HepG2 (cell line): ENCODE results near the gene NCOA4. TPM values are rescaled to one million over a fixed set of nuclear protein-coding genes. Genes with fewer than 3 reads are reported as not detected.

Experiments used
- GTF2F1 ChIP-seq: fragments of 150-350 bp; IDR thresholded peaks from 2 replicates; pipeline ENCODE4 v1.6.1; 2014; ENCODE audit warnings: low read length
- LCORL ChIP-seq, 2 experiments: fragments of 450-650 bp in 1 of 2; sonication (generic) in 1 of 2; formaldehyde crosslinking in 1 of 2; IDR thresholded peaks; 2 replicates each; pipeline versions ENCODE4 v1.5.0 to v1.6.1; 2017 to 2020; ENCODE audit warnings: antibody characterized with exemption in 1 of 2, missing genetic modification reagents in 1 of 2
- MLLT10 ChIP-seq: sonication (generic); formaldehyde crosslinking; IDR thresholded peaks from 2 replicates; pipeline ENCODE4 v1.4.0; 2020; ENCODE audit warnings: missing genetic modification reagents
- NCOA2 ChIP-seq: sonication (generic); formaldehyde crosslinking; IDR thresholded peaks from 2 replicates; pipeline ENCODE4 v1.8.0; 2022; ENCODE audit warnings: inconsistent platforms
- NFKB2 ChIP-seq: sonication (generic); formaldehyde crosslinking; IDR thresholded peaks from 2 replicates; pipeline ENCODE4 v1.4.0; 2020; ENCODE audit warnings: missing genetic modification reagents, borderline replicate concordance
- NONO ChIP-seq, 2 experiments: fragments of 450-650 bp in 1 of 2; sonication (generic) in 1 of 2; formaldehyde crosslinking in 1 of 2; IDR thresholded peaks in 1 of 2; conservative IDR thresholded peaks in 1 of 2; 2 replicates each; pipeline versions ENCODE4 v1.6.1 to v1.8.0; 2017 to 2022; ENCODE audit warnings: mild to moderate bottlenecking in 1 of 2, missing genetic modification reagents in 1 of 2, moderate library complexity in 1 of 2
- RBAK ChIP-seq: sonication (generic); formaldehyde crosslinking; IDR thresholded peaks from 2 replicates; pipeline ENCODE4 v1.5.1; 2020; ENCODE audit warnings: mild to moderate bottlenecking, missing genetic modification reagents
- SMAD1 ChIP-seq: sonication (generic); formaldehyde crosslinking; IDR thresholded peaks from 2 replicates; pipeline ENCODE4 v1.4.0; 2020; ENCODE audit warnings: missing genetic modification reagents, low read depth, mild to moderate bottlenecking, borderline replicate concordance
- SP1 ChIP-seq, 2 experiments: fragments of 450-650 bp in 1 of 2; sonication (generic) in 1 of 2; formaldehyde crosslinking in 1 of 2; IDR thresholded peaks; 2 replicates each; pipeline versions ENCODE4 v1.4.0 to v1.6.1; 2016 to 2020; ENCODE audit warnings: missing genetic modification reagents in 1 of 2
- TMF1 ChIP-seq: sonication (generic); formaldehyde crosslinking; IDR thresholded peaks from 2 replicates; pipeline ENCODE4 v1.8.1; 2022; ENCODE audit warnings: low read depth, missing genetic modification reagents
- ZFP90 ChIP-seq: sonication (generic); formaldehyde crosslinking; IDR thresholded peaks from 2 replicates; pipeline ENCODE4 v1.8.0; 2022; ENCODE audit warnings: missing genetic modification reagents, mild to moderate bottlenecking, inconsistent platforms, borderline replicate concordance
- ZKSCAN5 ChIP-seq: sonication (generic); formaldehyde crosslinking; IDR thresholded peaks from 2 replicates; pipeline ENCODE4 v1.5.1; 2020; ENCODE audit warnings: mild to moderate bottlenecking, missing genetic modification reagents
- ZNF205 ChIP-seq: IDR thresholded peaks from 2 replicates; pipeline ENCODE4 v1.6.1; 2018; ENCODE audit warnings: missing biosample characterization, missing genetic modification reagents
- ZNF263 ChIP-seq: sonication (generic); formaldehyde crosslinking; IDR thresholded peaks from 2 replicates; pipeline ENCODE4 v1.4.0; 2020; ENCODE audit warnings: missing genetic modification reagents
- ZNF367 ChIP-seq: sonication (generic); formaldehyde crosslinking; IDR thresholded peaks from 2 replicates; pipeline ENCODE4 v1.4.0; 2020; ENCODE audit warnings: missing genetic modification reagents, borderline replicate concordance
- ZNF382 ChIP-seq: sonication (generic); formaldehyde crosslinking; IDR thresholded peaks from 2 replicates; pipeline ENCODE4 v1.5.0; 2020; ENCODE audit warnings: missing genetic modification reagents, mild to moderate bottlenecking, borderline replicate concordance
- ZNF556 ChIP-seq: sonication (generic); formaldehyde crosslinking; IDR thresholded peaks from 2 replicates; pipeline ENCODE4 v1.4.0; 2020; ENCODE audit warnings: mild to moderate bottlenecking, missing genetic modification reagents, borderline replicate concordance
- ZNF607 ChIP-seq: sonication (generic); formaldehyde crosslinking; IDR thresholded peaks from 2 replicates; pipeline ENCODE4 v1.5.1; 2020; ENCODE audit warnings: missing genetic modification reagents, mild to moderate bottlenecking, borderline replicate concordance
- ZSCAN9 ChIP-seq: IDR thresholded peaks from 2 replicates; pipeline ENCODE4 v1.6.1; 2016; ENCODE audit warnings: borderline replicate concordance
- polyA plus RNA-seq, 8 experiments: library from polyadenylated mRNA; depleted of rRNA in 3 of 8; stranded (reverse) in 7 of 8; unstranded in 1 of 8; fragments of >200 nt; fragmentation: Illumina TruSeq in 4 of 8; extraction: Trizol in 4 of 8; gene quantifications; 2 replicates each; pipeline versions ENCODE4 v1.2.1 to v1.2.3, GENCODE V29; 2011 to 2016; ENCODE audit warnings: low read depth in 4 of 8, missing spikeins in 1 of 8, mixed read lengths in 1 of 8; ENCODE audit not compliant: insufficient read depth in 1 of 8
- total RNA-seq, 5 experiments: library from RNA; depleted of rRNA; stranded (reverse); fragments of >200 nt; fragmentation: Illumina TruSeq; extraction: Trizol; gene quantifications; 2 replicates each; pipeline ENCODE4 v1.2.3, GENCODE V29; 2016; ENCODE audit warnings: low read depth in 1 of 5
- TF ChIP-seq, protein P1 (sequence below): sonication (generic); formaldehyde crosslinking; IDR thresholded peaks from 2 replicates; pipeline ENCODE4 v1.4.0; 2020; ENCODE audit warnings: mild to moderate bottlenecking, missing genetic modification reagents
- TF ChIP-seq, protein P2 (sequence below): sonication (generic); formaldehyde crosslinking; conservative IDR thresholded peaks from 2 replicates; pipeline ENCODE4 v1.8.0; 2022; ENCODE audit warnings: mild to moderate bottlenecking, moderate library complexity, missing genetic modification reagents
- TF ChIP-seq, protein P3 (sequence below): sonication (generic); formaldehyde crosslinking; IDR thresholded peaks from 2 replicates; pipeline ENCODE4 v1.4.0; 2020; ENCODE audit warnings: missing genetic modification reagents
- TF ChIP-seq, protein P4 (sequence below): sonication (generic); formaldehyde crosslinking; IDR thresholded peaks from 2 replicates; pipeline ENCODE4 v1.5.0; 2020; ENCODE audit warnings: mild to moderate bottlenecking, missing genetic modification reagents, moderate library complexity

NCOA4 gene
- total and polyA plus RNA-seq, 2 of the 13 experiments (the other 11 are each of a cell fraction or from before 2014, with no cell fraction given), result 306 to 400 TPM

DNA sequence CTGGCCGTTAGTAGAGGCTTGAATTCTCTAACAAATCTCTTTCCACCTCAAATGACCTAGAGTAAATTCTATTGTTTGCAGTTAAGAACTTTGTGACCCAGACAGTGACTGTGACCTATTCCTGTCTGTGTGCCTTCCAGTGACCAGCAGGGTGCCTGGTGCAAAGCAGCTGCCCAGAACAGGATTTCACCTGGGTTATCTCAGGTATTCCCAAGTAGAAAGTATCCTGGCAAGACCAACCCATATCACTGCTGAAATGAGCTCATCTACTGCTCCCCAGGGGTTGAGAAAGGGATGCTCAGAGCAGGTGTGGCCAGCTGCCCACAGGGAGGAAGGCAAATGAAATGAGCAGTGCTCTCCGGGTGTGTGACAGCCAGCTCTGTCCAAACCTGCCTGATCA is 17.7 kb upstream of the NCOA4 start (continued):
- TF ChIP-seq NONO (IDR thresholded peaks at IDR 0.05), result no peak
- TF ChIP-seq NONO (CRISPR knock-in tag; conservative IDR thresholded peaks at IDR 0.05), result no peak
- no peak for TF ChIP-seq SP1 (IDR thresholded peaks at IDR 0.05)
- no peak for TF ChIP-seq SP1 (CRISPR knock-in tag; IDR thresholded peaks at IDR 0.05)
- TF ChIP-seq, protein P1, sequence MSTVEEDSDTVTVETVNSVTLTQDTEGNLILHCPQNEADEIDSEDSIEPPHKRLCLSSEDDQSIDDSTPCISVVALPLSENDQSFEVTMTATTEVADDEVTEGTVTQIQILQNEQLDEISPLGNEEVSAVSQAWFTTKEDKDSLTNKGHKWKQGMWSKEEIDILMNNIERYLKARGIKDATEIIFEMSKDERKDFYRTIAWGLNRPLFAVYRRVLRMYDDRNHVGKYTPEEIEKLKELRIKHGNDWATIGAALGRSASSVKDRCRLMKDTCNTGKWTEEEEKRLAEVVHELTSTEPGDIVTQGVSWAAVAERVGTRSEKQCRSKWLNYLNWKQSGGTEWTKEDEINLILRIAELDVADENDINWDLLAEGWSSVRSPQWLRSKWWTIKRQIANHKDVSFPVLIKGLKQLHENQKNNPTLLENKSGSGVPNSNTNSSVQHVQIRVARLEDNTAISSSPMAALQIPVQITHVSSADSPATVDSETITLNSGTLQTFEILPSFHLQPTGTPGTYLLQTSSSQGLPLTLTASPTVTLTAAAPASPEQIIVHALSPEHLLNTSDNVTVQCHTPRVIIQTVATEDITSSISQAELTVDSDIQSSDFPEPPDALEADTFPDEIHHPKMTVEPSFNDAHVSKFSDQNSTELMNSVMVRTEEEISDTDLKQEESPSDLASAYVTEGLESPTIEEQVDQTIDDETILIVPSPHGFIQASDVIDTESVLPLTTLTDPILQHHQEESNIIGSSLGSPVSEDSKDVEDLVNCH, result no peak
- no peak for TF ChIP-seq ZNF607
- TF ChIP-seq, protein P2, sequence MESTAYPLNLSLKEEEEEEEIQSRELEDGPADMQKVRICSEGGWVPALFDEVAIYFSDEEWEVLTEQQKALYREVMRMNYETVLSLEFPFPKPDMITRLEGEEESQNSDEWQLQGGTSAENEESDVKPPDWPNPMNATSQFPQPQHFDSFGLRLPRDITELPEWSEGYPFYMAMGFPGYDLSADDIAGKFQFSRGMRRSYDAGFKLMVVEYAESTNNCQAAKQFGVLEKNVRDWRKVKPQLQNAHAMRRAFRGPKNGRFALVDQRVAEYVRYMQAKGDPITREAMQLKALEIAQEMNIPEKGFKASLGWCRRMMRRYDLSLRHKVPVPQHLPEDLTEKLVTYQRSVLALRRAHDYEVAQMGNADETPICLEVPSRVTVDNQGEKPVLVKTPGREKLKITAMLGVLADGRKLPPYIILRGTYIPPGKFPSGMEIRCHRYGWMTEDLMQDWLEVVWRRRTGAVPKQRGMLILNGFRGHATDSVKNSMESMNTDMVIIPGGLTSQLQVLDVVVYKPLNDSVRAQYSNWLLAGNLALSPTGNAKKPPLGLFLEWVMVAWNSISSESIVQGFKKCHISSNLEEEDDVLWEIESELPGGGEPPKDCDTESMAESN (CRISPR knock-in tag), result no peak
- no peak for TF ChIP-seq SMAD1 (CRISPR knock-in tag)
- TF ChIP-seq ZNF556, result no peak
- no peak for TF ChIP-seq ZKSCAN5
- no peak for TF ChIP-seq NFKB2
- TF ChIP-seq ZSCAN9, result no peak
- TF ChIP-seq, protein P3, sequence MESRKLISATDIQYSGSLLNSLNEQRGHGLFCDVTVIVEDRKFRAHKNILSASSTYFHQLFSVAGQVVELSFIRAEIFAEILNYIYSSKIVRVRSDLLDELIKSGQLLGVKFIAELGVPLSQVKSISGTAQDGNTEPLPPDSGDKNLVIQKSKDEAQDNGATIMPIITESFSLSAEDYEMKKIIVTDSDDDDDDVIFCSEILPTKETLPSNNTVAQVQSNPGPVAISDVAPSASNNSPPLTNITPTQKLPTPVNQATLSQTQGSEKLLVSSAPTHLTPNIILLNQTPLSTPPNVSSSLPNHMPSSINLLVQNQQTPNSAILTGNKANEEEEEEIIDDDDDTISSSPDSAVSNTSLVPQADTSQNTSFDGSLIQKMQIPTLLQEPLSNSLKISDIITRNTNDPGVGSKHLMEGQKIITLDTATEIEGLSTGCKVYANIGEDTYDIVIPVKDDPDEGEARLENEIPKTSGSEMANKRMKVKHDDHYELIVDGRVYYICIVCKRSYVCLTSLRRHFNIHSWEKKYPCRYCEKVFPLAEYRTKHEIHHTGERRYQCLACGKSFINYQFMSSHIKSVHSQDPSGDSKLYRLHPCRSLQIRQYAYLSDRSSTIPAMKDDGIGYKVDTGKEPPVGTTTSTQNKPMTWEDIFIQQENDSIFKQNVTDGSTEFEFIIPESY (CRISPR knock-in tag), result no peak
- no peak for TF ChIP-seq RBAK
- TF ChIP-seq ZNF382 (CRISPR knock-in tag), result no peak
- TF ChIP-seq ZFP90, result no peak
- no peak for TF ChIP-seq ZNF205 (CRISPR knock-in tag)
- TF ChIP-seq, protein P4, sequence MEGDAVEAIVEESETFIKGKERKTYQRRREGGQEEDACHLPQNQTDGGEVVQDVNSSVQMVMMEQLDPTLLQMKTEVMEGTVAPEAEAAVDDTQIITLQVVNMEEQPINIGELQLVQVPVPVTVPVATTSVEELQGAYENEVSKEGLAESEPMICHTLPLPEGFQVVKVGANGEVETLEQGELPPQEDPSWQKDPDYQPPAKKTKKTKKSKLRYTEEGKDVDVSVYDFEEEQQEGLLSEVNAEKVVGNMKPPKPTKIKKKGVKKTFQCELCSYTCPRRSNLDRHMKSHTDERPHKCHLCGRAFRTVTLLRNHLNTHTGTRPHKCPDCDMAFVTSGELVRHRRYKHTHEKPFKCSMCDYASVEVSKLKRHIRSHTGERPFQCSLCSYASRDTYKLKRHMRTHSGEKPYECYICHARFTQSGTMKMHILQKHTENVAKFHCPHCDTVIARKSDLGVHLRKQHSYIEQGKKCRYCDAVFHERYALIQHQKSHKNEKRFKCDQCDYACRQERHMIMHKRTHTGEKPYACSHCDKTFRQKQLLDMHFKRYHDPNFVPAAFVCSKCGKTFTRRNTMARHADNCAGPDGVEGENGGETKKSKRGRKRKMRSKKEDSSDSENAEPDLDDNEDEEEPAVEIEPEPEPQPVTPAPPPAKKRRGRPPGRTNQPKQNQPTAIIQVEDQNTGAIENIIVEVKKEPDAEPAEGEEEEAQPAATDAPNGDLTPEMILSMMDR, result peak; percentile 42
- no peak for TF ChIP-seq NCOA2 (CRISPR knock-in tag)
- TF ChIP-seq LCORL (IDR thresholded peaks at IDR 0.05), result no peak
- TF ChIP-seq LCORL (CRISPR knock-in tag; IDR thresholded peaks at IDR 0.05), result no peak
- TF ChIP-seq ZNF367 (CRISPR knock-in tag), result no peak
- no peak for TF ChIP-seq MLLT10 (CRISPR knock-in tag)
- no peak for TF ChIP-seq GTF2F1
- TF ChIP-seq ZNF263, result no peak; the same call in 1 of the 2 replicates
- TF ChIP-seq TMF1, result no peak
